Activated CD4-positive, alpha-beta T cell treated with anti-CD3 and anti-CD28 coated beads, Interleukin-2, amount 50 U/mL, for 4 hours (primary cell): ENCODE data around the gene ACP4.
"Not testable (repeated sequence)": the region's sequence is repeated elsewhere in the genome, so short reads cannot be mapped to it uniquely, and the experiment has no call there.

Source experiments
- DNase-seq, 2 experiments: peaks; one replicate each; pipeline ENCODE4 v3.0.0-alpha.2; 2020

Gene ACP4

DNA sequence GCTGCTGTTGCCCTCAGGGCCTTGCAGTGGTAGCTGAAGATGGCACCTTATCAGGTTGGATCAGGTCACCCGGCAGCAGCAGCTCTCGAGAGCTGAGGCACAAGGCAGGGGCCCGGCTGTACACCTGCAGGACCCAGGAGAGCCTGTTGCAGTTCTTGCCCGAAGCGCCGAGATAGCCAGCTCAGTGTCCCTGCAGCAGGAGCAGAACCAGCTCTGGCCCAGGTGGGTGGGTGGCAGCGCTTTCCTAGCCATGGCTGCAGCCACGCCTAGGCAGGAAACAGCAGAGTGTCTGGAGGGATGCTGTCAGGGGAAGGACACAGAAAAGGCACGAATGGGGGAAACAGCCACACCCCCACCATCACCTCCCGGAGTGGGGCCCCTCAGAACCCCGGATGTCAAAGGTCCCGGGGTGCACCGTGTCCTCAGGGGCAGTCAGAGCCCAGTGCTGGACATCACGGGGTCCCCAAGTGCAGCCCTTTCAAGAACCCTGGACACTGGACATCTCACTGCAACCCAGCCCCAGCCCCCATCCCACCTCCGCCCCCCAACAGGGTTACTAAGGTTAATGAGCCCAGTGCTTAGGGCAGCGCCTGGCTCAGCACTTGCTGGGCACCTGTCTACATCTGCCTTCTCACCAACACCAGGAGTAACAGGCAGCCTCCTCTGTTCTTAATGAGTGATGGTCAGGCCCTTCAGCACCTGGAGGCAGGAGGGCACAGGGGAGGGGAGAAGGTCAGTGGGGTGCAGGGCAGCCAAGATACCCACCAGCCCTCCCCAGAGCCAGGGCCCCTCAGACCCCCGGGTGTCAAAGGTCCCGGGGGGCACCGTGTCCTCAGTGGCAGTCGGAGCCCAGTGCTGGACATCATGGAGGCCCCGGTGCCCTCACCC lies 8.7 kb downstream of the ACP4 start:
- no peak for DNase-seq

DNA sequence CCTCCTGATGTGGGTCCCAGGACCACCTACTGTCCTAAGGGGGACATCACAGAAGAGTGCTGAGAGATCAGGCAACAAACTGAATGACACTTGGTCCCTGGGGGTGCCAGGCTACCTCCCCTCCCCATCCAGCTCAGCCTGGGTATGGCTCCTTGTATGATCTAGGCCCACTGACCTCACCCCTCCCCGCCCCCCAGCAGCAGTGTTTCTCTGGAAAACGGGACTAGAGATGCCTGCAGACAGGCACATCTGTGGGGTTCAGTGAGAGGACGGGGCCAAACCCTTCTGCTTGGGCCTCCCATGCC lies 9.3 kb downstream of the ACP4 start:
- no peak for DNase-seq

DNA sequence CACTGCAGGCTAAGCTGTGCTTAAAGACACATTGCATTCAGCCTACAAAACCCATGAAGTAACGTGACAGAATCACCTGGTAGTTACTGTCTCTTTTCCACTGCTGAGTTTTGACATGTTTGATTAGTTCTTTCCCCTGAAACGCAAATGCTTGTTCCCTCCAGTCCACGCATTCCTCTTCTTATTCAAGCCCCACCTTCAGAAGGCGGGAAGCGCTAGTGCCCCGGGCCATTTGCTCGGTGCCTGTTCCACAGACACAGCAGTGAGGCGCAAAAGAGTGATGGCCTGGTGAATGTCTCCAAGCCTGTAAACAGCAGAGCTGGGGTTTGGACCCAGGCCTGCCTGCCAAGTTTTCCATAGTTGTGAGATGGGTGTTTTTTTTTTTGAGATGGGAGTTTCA lies 10.9 kb downstream of the ACP4 start:
- DNase-seq, result no peak

DNA sequence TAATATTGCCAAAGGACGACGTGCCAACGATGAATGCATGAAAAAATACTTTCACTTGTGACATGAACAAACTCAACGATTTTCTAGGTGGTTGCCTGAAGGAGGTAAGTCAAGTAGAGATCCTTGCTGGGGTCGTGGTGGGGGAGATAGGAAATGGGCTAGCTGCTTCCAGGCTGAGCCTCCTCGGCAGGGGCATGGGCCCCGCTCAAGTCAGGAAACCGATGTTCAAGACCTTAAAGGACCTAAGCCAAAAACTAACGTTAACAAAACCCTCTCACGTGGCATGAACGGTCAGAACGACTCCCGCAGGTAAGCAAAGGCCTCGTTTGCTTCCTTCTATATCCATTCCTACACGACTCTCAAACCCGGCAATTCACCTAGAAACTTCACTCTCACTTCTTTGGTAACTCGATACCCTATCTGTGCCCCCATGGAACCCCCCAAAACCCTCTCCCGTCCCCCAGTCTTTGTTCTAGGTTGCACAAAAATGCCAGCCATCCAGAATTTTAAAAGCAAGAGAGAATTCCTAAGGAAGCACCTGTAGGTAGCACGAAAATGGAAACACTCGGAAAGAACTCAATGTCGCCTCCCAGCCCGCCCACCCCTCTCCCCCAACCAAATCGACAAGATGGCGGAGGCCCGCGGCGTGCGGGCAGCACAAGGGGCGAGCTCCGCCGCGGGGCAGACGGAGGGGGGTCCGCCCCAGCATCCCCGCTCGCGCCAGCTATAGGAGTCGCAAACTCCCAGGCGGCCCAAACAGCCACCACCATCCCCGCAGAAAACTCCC lies 13.6 kb downstream of the ACP4 start:
- peak; percentile 23 to 39 for DNase-seq

DNA sequence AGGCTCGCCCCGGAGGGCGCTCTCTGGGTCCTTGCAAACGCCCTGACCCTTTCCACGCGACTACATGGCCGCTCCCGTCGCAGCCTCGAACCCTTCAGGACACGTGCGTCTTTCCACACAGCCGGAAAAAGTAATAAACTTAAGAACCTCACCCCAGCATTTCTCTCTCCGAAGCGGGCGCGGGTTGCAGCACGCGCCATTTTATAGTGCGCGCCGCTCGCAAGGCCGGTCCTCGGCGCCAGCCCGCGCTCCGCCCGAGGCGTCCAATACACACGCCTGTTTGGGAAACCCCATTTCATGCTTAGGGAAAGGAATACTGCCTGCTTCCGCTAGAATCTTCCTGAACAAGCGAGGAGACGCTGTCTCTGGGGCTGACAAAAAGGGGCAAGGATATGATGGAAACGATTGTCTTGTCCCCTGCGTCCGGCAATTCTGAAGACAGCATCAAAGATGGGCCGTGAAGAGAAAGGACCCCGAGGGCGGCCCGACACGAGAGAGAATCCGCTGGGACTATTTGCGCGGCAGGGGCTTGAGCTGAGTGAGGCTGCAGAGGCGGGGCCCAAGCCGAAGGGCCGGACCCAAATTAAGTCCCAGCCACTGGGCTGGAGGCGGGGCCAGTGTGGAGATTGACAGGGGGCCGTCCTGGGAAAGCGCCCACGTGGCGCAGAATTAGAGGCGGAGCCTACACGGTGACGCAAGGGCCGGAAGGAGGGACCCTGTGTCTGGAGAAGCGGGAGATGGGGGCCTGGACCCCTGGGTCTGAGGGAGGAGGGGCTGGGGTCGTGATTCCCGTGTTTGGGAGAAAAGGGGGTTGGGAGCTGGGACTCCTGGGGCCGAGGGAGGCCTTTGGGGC lies 14.4 kb downstream of the ACP4 start:
- peak; percentile 97 to 98 for DNase-seq

DNA sequence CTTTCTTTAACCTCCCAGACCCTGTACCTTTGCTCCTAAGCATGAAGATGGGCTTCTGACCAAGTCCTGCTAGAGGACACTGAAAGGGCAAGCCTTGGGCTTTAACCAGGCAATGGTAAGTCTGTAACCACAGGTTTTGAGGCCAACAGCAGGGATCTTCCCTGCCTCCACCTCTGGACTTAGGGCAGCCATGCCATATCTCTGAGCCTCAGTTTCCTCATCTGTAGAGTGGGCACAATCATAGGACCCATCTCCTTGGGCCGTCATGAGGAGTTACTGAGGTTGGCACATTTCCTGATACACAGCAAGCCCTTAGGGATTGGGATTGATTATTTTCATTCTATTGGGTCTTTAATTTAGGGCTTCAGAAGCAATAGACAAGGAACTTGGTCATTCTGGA lies 18.6 kb downstream of the ACP4 start:
- DNase-seq, result no peak

DNA sequence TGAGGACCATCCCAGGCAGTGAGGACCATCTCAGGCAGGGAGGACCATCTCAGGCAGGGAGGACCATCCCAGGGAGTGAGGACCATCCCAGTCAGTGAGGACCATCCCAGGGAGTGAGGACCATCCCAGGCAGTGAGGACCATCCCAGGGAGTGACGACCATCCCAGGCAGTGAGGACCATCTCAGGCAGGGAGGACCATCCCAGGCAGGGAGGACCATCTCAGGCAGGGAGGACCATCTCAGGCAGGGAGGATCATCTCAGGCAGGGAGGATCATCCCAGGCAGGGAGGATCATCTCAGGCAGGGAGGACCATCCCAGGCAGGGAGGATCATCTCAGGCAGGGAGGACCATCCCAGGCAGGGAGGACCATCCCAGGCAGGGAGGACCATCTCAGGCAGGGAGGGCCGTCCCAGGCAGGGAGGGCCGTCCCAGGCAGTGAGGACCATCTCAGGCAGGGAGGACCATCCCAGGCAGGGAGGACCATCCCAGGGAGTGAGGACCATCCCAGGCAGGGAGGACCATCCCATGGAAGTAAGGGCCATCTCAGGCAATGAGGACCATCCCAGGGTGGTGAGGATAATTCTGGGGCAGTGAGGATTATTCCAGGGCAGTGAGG lies 21.5 kb downstream of the ACP4 start:
- DNase-seq, result not testable (repeated sequence)

DNA sequence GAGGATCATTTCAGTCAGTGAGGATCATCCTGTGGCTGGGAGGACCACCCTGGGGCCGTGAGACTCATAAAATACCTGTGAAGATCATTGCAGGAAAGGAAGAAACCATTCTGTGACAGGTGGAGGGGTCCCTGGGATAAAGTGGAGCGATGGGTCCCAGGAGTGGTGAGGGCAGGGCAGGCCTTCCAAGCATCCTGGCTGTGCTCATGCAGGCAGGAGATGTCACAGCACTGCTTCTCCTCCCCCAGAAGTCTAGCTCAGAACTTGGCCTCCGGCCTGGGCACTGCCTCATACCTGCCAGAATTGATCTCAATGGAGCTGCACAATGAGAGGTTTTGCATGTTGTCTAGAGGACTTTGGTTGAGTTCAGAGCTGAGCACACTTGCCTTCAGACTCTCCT lies 22.3 kb downstream of the ACP4 start:
- DNase-seq, result no peak

DNA sequence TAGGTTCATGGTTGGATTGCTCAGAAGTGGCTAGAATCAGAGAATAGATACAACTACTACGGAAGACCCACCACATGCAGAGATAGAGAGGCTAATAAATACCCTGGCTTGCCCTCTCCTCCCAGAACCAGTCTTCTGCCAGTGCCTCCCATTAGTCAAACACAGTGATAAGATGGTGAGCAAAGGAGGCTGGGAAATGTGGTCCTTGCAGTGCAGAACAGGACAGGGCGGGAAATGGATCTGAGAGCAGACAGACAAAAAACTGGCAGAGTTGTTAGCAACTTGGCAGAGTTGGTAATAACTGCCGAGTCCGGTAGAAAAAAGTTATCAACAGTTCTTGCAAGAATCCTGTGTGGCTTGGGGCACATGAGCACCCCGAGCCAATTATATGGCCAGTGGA lies 24.7 kb downstream of the ACP4 start:
- DNase-seq, result no peak

DNA sequence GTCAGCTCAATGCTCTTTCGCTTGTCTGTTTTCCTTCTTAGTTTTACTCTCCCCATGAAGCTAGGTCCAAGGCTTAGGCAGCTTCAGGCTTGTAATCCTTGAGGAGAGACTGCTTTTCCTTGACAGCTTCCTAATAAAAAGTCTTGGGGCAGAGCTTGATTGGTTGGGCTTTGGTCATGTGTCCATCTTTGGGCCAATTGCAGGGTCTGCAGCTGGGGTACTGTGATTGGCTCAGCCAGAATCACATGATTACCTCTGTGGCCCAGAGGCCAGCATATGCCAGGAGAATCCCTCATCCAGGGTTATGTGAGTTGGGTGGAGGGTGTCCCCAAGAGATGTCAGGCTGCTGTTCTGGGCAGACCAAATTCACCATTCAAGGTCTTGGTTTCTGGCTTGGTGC lies 25.2 kb downstream of the ACP4 start:
- no peak for DNase-seq

DNA sequence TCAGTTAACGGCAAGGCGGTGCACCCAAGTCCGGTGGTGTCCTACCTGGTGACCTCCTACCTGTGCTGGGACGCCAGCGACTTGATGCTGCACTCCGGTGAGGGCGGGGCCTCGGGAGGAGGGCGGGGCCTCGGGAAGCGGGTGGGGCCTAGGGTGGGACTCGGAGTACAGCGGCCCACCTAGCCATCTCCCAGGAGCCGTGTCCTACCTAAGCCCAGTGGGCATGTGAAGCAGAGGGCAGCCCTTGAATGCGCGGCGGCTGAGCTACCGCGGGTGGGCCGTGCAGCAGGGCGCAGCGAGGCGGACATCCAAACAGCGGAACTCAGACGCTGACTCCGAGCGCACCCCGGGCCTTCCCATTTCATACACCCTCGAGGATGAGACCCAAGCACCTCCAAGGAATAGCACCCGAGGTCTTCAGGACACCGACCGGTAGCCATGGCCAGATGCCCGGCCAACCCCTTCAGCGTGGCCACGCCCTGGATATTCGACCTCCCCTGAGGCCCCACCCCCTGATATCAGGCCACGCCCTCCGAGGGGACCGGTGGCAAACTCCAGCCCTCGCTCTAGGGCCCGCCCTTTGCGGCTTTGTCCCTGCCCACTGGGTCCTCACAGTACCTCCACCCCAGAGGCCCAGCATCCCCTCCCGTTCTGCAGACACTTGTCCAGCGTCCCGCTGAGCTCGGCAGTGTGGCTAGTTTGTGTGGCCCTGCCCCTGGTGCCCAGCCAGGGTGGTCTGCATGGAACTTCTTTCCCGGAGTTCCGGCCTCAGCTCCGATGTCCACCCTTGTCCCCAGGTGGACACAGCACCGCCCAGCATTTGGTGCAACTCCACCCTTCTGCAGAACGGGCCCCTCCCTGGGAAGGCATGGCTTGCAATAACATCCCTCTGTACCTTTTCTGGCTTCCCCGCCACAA lies 28.0 kb downstream of the ACP4 start:
- no peak for DNase-seq

DNA sequence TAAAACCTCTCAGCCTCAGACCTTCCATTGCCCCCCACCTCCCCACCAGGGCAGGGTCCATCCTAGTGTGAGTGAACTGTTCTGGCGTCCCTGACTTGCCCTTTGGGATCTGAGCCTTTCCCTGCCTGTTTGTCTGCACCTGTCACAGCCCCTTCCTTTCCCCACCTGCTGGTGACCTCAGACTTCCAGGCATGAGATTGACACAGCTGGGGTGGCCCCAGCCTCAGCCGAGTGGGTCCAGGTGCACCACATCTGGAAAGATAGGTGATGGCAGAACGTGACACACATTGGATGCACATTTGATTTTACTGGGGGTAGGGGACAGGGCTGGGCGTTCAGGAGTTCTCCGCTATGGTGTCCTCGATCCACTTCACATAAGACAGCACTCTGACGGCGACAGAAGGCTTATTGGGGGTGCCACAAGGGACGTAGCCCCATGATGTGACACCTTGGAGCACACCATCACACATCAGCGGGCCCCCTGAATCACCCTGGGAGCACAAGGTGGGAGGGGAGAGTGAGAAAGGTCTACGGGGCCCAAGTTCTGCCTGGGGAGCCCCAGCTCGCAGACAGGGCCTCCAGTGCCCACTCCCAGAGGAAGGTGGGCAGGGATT lies 28.8 kb downstream of the ACP4 start:
- DNase-seq, result no peak

DNA sequence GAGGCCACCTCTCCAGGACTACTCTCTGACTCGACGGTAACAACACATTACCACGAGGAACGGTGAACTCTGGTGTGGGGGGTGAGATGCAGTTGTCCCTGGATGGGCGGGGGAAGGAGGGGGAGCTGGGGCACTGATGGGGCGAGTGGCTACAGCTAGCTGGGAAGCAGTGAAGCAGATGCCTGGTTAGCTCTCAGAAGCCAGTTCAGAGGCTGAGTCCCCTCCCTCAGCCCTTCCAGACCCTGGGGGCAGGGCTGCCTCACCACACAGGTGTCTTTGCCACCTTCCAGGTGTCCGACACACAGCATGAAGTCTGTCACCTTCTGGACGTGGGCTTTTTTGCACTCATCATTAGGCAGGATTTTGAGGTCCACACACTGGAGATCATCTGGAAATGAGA lies 29.4 kb downstream of the ACP4 start:
- DNase-seq, result no peak

DNA sequence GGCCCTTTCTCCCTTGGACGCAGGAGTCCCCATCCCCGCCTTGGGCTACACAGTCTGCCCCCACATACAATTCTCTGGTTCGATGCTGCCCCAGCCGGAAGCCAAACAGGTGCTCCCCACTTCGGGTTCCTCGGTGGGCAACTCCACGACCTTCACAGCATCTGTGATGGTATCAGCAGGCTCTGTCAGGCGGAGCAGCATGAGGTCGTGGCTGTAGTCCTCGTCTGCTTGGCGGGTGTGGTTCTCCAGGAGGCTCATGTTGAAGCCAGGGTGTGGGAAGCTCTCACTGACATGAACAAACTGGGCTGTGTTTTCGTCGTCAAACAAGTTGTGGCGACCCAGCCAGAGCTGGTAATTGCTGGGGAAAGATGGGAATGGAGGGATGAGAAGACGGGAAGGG lies 29.9 kb downstream of the ACP4 start:
- no peak for DNase-seq

DNA sequence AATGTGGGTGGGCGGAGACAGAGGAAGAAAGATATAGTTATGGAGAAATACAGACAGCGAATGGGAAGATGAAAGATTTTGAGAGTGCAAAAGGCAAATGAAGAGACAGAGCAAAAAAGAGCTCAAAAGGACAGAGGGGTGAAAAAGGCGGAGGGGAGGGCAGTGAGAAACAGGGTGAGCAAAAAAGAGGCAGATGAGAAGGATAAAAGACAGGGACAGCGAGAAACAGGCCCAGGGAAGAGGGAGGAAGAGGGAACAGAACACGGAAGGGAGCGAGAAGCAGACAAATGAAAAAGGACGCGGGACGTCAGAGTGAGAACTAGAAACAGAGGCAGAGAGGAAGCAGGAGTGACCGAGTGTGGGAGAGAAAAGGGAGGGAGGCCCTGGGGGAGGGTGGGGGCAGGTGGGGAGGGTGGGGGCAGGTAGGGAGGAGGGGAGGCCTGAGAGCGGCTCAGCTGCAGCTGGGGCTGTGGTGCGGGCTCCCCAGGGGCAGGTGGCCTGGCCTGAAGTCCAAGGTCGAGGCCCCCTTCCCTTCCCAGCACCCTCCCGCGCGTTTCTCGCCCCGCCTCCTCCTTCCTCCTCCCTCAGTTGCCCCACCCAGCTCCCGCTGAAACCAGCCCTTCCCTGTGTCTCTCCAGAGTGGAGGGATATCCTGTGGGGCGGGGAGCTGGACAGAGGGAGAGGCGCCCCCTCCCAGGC lies 30.5 kb downstream of the ACP4 start:
- no peak for DNase-seq

DNA sequence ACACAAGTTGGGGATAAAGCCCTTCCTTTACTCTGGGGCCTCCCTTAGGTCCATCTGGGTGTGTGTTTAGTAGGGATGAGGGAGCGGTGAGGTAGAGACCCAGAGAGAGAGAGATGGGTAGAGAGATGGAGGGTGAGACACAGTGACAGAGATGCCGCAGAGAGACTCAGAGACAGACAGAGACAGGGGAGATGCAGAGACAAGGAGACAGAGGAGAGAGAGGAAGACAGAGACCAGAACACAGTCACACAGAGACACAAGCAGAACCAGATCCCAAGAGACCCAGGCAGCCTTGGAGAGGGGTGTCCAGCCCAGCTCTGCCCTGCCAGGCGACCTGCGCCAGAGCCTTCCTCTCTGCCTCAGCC lies 31.0 kb downstream of the ACP4 start:
- no peak for DNase-seq

DNA sequence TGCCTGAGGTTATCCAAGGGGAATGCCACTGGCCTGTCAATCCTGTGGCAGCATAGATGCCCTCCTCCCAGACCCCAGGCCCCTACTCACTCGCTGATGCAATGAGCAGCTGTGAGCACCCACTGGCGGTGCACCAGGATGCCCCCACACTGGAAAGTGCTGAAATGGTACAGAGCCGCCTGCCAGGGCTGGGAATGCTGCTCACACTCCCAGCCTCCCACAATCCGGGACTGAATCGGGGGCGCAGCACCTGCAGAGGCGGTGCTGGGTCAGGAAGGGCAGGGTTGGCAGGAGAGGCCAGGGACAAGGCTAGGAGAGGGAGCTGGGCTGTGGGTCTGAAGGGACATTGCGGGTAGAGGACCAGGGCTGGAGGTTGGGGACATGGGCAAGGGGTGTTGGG lies 31.4 kb downstream of the ACP4 start:
- DNase-seq, result no peak

DNA sequence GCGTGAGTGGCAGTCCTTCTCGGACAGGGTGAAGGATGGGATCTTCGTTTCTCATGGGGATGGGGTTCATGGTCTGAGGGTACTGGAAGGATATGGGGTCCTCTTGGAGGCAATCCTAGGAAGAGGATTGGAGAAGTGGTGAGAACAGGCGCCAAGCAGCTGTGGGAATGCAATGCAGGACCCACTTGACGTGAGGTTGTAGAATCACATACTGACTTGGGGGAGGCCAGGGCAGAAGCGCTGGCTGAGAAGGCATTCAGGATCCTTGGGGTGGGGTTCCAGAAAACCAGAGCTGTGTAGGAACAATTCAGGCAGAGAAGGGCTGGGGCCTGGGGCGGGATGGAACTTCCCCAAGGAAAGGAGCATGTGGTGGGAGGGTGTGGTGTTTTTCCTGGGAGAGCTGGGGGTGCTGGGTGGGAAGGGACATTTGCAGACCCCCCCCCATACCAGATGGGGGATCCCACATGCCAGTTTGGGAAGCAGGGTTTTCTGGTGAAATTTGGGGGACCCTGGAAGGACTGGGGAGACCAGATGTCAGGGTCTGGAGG lies 32.5 kb downstream of the ACP4 start:
- no peak for DNase-seq

DNA sequence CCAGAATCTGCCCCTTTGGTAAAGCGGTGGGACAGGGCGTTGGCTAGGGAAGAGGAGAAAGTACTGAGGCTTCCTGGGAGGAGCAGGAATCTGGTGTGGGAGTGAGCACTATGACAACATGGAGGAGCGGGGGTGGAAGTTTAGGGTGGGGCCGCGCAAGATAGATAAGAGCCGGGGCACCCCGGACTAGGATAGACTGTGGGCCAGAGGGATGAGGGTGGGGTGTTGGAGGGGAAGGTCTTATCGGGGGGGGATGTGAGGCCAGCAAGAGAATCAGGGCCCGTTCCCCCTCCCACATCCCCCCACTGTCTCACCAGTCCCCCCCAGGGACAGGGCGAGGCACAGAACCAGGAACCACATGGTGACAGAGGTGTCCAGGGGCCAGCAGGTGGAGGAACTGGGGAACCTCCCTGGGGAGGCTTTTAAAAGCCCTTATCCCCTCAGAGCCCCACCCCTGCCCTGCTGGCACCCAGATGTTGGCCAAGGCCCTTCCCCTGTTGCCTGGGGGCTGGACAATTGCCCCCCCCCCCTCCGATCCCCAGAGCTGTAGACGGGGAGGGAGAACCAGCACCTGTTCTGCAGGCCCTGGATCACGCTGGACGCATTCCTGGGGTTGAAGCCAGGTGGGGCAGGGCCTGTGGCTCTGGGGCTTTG lies 33.3 kb downstream of the ACP4 start, which contains the start of gene KLK1:
Gene KLK1 (minus strand): TSS at position 399 of the 654 bp plus-strand sequence. CDS start 39 bp downstream, at position 360.
- DNase-seq, result no peak
